HL-60 (cell line): ENCODE results near the gene PRSS58.

ENCODE experiments used
- POLR2AphosphoS5 ChIP-seq: IDR thresholded peaks from 2 replicates; pipeline ENCODE4 v1.6.1; 2012; ENCODE audit warnings: low read depth
- TF ChIP-seq, protein P1 (sequence below): IDR thresholded peaks from one replicate; pipeline ENCODE4 v1.5.1; 2011; ENCODE audit warnings: low read length, control low read depth, inconsistent platforms; ENCODE audit not compliant: insufficient read depth
- TF ChIP-seq, protein P2 (sequence below): IDR thresholded peaks from 2 replicates; pipeline ENCODE4 v1.6.1; 2012; ENCODE audit warnings: low read depth; ENCODE audit not compliant: insufficient replicate concordance

DNA sequence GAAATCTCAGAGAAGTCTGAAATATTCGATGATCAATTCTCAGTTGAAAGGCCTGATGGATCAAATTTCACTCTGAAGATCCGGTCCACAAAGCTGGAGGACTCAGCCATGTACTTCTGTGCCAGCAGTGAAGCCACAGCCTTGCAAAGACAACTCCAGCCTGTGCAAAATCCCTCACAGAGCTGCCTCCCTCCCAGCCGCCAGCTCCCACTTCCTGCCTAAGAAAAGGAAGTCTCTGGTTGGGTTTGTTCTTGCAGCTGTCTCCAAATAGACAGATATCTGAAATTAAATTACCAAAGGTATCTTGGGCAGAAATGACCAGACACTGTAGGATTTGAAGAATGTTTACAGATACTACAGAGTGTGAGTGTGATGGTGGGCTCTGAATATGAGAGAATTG lies 43.4 kb upstream of the PRSS58 start:
- TF ChIP-seq, protein P1, sequence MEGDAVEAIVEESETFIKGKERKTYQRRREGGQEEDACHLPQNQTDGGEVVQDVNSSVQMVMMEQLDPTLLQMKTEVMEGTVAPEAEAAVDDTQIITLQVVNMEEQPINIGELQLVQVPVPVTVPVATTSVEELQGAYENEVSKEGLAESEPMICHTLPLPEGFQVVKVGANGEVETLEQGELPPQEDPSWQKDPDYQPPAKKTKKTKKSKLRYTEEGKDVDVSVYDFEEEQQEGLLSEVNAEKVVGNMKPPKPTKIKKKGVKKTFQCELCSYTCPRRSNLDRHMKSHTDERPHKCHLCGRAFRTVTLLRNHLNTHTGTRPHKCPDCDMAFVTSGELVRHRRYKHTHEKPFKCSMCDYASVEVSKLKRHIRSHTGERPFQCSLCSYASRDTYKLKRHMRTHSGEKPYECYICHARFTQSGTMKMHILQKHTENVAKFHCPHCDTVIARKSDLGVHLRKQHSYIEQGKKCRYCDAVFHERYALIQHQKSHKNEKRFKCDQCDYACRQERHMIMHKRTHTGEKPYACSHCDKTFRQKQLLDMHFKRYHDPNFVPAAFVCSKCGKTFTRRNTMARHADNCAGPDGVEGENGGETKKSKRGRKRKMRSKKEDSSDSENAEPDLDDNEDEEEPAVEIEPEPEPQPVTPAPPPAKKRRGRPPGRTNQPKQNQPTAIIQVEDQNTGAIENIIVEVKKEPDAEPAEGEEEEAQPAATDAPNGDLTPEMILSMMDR = no peak
- TF ChIP-seq, protein P2, sequence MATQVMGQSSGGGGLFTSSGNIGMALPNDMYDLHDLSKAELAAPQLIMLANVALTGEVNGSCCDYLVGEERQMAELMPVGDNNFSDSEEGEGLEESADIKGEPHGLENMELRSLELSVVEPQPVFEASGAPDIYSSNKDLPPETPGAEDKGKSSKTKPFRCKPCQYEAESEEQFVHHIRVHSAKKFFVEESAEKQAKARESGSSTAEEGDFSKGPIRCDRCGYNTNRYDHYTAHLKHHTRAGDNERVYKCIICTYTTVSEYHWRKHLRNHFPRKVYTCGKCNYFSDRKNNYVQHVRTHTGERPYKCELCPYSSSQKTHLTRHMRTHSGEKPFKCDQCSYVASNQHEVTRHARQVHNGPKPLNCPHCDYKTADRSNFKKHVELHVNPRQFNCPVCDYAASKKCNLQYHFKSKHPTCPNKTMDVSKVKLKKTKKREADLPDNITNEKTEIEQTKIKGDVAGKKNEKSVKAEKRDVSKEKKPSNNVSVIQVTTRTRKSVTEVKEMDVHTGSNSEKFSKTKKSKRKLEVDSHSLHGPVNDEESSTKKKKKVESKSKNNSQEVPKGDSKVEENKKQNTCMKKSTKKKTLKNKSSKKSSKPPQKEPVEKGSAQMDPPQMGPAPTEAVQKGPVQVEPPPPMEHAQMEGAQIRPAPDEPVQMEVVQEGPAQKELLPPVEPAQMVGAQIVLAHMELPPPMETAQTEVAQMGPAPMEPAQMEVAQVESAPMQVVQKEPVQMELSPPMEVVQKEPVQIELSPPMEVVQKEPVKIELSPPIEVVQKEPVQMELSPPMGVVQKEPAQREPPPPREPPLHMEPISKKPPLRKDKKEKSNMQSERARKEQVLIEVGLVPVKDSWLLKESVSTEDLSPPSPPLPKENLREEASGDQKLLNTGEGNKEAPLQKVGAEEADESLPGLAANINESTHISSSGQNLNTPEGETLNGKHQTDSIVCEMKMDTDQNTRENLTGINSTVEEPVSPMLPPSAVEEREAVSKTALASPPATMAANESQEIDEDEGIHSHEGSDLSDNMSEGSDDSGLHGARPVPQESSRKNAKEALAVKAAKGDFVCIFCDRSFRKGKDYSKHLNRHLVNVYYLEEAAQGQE = no peak
- TF ChIP-seq POLR2AphosphoS5 = peak; percentile 32; the same call in 1 of the 2 replicates
